NCI-H524 (cell line): Measurements from ENCODE around the gene PAM16.

Experiments
- DNase-seq, 2 experiments: peaks; one replicate each; lab custom pipeline; 2025; lab: John Stamatoyannopoulos, UW

The PAM16 gene

DNA sequence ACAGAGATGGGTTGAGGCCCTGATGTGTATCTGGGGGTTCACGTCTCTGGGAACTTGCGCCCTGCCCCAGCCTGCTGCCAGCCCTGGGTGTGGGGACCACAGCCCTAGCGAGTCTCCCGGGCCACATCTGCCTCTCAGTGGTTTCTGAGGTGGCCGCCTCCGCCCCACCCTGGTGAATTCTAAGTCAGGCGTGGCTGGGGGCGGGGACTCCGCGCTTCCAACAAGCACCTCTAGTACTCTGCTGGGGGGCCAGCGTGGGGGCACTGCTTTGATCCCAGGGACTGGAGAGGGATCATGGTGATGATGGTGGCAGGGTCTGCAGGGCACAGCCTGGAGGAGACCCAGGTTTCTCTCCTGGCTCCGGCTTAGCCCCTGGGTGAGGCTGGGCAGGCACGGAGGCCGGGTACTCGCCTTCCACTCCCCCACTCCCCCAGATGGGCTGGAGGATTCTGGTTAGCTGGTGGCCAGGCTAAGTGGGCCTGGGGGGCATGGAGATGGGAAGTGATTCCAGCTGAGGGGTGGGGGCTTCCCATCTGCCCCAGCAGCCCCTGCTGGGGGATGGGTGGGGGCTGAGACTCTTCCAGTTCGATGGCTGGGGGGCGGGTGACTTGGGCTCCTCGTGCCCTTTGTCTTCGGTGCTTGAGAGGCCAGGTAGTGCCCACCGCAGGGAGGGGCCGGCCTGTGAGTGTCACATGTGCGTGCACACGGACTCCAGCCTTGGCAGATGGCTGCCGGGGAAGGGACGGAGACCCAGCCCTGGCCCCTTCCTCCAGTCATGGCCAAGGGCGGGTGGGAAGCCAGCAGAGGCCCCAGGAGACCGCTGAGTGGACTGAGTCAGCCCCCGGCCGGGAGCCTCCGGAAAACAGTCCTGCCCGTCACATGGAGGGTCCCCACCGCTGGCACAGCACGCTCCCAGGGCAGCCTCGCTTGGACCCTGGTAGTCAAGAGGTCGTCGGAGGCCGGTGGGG, 31.4 kb downstream of the PAM16 start:
- no peak for DNase-seq

DNA sequence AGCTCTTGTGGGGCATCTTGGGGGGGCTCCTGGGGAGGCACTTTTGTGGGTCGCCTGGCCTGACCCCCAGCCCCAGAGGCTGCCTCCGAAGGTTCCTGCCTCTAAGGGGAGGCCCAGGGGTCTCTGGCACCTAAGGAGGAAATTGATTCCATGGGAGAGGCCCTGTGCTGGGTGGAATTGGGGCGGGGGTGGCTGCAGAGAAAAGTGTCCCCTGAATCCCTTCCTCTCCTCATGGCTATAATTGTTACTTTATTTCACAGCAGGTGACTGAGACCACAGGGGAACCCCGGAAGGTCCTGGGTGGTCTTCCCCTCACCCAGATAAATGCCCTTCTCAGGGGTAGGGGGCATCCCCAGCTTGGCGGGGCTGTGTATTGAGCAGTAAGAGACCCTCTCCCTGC, 32.2 kb downstream of the PAM16 start:
- no peak for DNase-seq

DNA sequence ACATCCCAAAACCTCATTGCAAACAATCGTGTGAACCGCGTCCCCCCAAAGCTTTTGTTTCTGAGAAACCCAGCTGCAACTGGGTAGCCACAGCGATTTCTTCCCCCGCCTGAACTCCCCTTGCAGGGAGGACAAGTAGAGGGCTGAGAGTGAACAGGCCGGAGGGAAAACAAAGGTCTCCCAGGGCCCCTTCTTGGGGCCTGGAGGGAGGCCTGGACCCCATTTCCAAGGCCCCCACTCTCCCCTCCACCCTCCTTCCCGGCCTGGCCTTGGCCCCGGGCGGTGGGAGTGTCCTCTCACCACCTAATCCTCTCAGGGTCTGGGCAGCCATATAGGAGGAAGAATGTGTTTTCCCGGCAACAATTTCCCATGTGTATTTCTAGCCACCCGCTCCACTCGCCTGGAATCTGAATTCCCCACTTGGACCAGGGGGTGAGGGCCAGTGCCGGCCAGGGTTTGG, 32.6 kb downstream of the PAM16 start:
- no peak for DNase-seq

DNA sequence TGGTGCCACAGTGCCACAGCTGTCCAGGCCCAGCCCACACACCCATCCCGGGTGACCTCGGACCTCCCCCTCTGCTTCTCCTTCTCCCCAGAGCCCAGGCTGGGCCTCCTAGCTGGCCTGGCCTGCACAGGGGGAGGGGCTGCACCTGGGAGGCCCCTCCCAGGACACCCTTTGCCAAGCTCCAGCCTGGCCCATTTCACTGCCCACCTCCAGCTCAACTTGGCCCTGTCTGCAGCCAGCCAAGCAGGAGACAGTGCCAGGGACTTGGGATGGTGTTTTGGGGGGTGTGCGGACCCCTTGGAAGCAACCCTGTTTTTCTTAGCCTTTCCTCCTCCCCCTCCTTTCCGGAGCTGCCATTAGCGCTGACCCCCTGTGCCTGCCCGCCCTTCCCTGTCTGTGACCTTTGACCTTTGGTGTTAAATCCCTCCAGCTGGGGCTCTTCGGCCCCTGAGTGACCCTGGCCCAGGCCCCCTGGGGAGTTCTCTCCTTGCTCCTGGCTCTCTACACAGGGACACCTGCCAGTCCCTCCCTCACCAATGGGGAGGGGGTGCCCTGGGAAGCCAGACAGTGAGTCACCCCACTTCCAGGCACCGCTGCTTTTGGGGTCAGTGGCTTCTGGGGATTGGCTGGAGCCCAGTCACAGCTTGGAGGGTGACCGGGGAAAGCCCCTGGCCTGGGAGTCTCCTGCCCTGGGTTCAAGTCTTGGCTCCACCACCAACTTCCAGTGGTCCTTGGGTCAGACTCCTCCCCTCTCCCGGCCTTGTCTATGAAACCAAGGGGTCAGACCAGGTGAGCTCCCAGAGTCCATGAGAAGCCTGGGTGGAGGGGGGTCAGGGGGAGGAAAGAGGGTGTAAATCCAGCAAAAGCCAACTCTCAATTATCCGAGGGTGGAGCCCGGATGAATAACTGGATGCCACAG, 33.3 kb downstream of the PAM16 start:
- DNase-seq, result no peak

DNA sequence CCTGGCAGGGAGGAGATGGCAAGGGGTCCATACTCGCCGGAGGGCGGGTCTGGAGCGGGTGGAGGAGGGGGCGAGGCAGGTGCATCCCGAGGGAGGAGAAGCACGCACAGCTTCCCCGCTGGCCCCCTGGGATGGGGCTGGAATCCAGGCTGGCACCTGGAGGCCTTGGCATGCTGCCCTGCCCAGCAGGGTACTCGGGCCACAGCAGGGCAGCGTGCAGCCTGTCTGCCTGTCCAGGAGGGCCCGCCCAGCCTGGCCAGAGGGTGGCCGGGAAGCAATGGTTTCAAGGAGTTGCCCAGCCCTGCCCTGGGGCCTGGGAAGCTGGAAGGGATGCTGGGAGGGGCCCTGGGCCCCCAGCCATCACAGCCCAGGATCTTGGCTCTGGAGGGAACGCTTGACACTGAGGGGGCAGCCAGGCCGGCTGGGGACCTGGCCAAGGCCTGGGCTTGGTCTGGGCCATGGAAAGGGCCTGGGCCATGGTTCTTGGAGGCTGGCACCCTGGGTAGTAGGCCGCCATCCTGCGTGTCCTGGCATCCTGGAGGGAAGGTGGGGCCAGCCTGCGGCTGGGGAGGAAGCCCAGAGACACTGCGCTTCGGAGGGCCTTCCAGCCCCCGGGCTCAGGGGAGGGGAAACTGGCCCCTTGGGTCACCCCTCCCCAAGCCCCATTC, 34.1 kb downstream of the PAM16 start:
- DNase-seq, result peak in 1 of 2 experiments; percentile 38

DNA sequence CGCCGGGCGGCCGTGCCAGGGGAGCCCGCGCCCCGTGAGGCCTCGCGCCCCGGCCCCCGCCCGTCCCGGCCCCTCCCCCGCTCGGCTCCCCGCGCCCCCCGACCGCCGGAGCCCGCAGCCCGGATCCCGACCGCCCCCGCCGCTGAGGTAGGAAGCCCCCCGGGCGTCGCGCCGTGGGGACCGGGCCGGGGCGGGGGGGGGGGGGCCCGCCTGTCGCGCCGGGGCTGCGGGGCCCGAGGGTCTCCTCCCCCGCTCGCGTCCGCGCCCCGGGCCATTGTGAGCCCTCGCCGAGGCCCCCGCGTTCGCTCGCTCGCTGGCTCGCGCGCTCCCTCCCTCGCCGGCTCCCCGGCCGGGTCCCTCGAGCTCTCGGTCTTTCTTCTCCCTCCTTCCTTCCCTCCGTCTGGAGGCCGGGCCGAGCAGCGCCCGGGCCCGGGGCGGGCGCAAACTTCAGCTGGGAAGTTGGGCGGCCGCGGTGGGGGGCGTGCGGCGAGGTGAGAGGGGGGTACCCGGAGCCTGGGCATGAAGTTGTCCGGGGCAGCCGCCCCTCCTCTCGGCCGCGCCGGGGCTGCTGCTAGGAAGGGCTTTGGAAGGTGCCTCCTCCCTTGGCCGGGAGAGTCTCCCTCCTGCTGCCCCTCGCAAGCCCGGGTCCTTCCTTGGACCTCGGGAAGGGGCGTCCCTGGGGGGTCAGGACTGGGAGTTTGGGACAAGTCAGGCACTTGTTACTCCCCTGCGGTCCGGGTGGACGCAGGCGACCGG, 34.8 kb downstream of the PAM16 start:
- DNase-seq, result peak in 1 of 2 experiments; percentile 39

DNA sequence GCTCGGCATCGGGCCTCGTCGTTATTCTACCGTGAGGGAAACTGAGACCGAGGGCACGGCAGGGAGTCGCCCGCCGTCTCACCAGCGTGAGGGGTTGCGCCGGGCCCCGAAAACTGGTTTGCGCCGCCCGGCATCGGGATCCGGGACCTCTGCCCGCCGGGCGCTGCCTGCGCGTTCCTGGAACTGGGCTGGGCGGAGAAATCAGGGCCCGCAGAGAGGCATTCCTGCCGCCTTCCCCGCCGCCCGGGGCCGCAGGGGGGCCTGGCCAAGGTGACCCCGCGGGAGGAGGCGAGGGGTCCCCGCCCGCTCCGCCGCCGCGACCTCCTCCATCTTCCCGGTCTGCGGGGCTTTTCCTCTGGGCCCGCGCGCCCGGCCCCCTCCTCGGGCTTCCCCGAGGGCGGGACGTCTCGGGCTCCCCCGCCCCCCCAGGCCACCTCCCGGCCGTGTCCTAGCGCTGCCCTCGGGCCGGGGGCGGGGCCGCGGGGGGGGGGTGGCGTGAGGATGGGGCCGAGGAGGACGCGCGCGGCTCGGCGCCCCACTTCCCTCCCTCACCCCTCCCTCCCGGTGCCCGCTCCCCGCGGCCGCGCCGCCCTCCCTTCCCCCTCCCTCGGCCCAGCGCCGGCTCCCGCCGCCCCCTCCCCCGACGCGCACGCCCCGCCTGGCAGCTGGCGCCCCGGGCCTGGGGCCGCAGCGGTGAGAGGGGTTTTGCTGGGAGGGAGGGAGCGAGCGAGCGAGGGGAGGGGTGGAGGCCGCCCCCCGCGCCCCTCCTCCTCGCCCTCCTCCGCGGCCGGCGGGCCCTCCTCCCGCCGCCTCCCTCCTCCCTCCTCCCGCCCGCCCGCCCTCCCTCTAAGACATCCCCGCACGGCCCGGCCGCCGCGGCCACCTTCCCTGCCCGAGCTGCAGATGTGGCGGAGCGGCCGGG, 35.7 kb downstream of the PAM16 start, which contains the start of gene GLIS2:
GLIS2 (plus strand) TSS at position 882 of the 922 bp plus-strand sequence. CDS start 16,214 bp downstream, outside the sequence.
- DNase-seq, result peak; percentile 44 to 68

DNA sequence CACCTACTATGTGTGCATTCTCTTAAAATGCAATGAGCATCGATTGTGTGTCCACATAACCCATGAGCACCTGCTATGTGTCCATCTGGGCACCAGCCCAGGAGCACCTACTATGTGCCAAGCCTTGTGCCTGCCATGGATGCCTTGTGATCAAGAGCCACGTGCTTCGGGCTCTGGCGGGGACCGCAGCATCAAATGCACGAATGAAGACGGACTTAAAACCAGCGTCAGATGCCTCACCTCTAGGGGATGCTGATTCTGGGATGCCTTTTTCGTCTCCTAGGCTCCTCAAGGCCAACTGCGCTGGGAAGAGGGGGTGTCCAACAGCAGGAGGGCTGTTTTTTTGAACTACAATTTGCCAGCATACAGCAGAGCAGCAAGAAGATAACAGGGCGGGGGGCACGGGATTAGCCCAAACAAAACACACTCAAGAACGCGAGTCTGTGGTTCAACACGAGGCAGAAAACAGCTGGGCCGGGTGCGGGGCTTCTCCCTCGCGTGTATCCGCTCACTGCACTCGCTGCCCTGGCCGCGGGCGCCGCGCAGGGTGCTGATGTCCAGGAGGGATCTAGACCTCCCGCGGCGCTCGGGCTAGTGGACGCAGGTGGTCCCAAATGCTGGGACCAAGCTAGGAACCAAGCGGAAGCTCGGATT, 36.5 kb downstream of the PAM16 start:
- peak in 1 of 2 experiments; percentile 68 for DNase-seq

DNA sequence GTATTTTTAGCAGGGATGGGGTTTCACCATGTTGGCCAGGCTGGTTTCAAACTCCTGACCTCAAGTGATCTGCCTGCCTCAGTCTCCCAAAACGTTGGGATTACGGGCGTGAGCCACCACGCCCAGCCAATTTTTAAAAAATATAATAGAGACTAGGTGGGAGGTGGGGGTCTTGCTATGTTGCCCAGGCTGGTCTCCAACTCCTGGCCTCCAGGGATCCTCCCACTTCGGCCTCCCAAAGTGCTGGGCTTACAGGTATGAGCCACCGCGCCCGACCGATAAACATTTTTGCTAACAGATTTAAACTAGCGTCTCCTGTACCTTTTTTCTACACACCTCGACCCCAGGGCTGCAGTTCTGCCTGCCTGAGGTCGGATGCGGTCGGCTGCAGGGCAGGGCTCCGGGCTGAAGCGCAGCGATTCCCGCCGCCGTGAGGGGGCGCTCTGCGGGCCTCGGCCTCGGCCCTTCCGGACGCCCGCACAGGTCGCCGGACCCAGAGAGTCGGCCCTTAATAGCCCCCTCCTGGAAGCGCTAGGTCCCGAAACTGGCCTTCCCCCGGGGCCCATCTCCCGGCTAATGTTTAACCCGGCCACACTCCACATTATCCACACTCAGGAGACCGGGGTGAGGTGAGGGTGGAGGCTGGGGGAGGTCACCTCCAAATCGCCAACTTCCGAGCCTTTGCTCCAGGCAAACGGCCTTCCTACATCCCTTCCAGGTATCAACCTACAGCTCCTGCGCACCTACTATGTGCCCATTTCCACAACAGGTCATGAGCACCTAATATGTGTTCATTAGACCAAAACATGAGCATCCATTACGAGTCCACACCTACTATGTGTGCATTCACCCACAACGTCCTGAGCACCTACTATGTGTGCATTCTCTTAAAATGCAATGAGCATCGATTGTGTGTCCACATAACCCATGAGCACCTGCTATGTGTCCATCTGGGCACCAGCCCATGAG, 37.3 kb downstream of the PAM16 start:
- DNase-seq, result no peak

DNA sequence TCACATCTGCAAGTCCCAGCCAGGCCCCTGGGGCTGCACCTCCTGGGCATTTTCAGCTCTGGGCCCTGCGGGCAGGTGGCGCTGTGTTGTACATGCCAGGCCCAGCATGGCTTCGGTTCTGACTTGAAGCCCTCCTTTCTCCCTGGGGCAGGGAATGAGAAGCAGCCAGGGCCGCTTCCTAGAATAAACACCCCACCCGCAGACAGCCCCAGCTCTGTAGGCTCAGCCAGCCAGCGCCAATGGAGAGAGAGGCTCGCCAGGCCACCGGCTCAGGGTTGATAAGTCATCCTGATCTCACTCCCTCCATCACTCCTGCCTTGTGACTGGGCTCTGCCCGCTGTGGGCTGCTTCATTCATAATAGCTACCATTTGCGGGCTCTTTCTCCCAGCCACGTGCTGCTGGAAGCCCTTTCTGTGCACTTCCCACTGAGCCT, 41.3 kb downstream of the PAM16 start:
- DNase-seq, result peak in 1 of 2 experiments; percentile 58

DNA sequence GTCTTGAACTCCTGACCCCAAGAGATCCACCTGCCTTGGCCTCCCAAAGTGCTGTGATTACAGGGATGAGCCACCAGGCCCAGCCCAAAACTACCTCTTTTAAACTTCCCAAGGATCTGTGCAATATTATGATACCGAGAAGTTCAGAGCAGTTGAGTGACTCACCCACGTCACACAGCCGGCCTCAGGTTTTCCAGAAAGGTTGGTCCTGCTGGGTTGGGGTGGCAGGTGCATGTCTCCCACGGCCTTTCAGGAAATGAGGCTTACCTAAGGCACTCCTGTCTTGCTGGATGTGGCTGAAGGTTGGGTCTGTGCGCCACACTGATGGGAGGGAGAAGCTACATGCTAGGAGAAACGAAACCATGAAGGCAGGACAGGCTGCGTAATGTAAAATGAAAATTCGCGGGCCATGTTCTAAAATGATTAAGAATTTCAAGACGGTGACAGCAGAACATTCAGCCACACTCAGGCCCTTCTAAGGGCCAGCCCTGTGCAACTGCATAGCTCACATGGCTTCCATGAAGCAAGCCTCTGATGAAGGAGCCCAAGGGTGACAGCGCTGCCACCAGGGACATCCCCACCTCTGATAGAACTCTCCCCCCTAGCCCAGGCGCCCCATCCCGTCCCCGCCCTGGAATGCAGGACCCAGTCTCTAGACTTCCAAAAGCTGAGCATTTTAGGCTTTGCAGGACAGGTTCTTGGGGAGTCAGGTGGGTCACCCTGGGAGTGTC, 41.9 kb downstream of the PAM16 start:
- no peak for DNase-seq

DNA sequence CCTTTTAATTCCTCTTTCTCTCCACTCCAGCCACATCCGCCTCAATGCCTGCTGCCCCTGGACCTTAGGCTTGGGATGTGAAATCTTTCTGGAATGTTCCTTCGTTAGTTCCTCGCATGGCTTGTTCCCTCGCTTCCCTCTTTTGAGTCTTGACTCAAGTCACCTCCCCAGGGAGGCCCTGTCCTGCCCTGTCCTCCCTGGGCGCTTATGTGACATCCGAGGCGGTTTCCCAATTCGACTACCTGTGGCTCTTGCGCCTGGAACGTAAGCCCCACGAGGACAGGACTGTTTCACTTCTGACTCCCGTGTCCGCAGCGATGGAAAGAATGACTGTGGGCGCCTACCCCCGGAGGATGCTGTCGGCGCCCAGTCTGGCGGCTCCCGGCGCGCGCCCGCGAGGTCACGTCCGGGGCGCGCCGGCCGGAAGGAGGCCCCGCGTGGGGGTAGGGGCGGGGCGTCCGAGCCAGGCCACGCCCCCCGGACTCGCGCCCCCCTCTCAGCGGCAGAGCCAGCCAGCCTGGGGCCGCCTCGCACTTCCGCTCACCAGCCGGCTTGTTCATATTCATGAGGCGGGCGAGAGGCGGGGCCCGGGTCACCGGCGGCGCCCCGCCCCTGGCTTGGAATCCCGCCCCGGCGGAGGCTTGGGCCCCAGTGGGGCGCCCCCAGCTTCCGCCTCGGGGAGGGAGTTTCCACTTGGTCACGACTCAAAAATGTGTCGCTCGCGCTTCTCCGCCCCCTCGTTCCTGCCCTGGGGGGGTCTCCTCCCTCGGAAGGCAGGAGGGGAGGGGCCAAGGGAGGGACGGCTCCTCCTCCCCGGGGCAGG, 43.7 kb downstream of the PAM16 start:
- peak; percentile 65 to 82 for DNase-seq

DNA sequence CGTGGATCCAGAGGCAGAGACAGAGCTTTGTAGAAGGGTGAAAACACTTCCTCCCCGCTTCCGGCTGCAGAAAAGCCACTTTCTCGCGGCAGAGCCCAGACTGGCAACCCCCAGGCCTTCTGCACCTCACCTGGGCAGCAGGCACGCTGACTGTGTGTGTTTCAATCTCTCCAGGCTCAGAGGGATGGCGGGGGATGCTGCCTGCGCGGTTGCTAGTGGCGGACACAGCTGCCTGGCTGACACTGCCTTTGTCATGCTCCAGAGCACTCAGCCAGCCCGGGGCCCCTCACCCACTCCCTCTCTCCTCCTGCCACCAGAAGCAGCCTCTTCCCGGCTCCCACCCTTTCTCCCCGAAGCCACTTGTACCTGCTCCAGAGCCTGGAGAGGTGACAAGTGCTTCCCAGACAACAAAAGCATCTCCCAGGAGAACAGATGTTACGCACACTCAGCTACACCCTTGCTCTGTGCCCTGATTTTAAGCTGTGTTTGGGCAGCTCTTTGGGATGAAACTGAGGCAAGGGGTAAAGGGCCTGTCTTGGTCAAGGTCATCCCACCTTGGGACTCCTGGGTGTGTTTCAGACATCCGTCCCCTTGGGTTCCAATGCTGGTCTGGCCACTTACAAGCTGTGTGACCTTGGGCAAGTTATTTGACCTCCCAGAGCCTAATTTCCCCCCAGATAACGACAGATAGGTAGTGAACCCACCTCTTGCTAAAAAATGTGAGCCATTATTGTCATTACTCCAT, 44.5 kb downstream of the PAM16 start:
- DNase-seq, result peak; percentile 95 to 97

DNA sequence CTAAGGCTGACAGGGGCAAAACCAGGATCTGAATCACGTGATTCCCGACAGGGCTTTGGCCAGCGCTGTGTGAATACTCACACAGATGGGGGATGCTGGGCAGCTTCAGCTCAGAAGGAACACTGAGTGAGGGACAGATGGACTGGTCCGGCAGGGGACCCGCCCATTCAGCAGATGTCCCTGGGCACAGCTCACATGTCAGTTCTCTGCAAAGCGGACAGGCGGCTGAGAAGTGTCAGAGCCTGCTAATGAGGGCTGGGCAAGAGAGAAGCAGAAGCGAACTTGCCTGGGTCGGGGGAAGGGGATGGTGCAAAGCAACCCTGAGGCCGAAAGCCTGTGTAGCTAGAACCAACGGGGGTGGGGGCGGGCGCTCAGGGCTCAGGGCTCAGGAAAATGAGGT, 47.1 kb downstream of the PAM16 start:
- DNase-seq, result peak; percentile 97 to 98

DNA sequence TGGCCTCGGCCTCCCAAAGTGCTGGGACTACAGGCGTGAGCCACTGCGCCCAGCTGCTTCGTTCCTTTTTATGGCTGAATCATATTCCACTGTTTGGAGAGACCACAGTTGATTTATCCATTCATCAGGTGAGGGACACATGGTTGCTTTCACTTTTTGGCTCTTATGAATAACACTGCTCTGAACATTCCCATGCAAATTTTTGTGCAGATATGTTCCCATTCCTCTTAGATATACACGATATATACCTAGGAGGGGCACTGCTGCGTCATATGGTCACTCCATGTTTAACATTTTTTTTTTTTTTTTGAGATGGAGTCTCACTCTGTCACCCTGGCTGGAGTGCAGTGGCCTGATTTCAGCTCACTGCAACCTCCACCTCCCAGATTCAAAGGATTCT, 49.2 kb downstream of the PAM16 start:
- no peak for DNase-seq

DNA sequence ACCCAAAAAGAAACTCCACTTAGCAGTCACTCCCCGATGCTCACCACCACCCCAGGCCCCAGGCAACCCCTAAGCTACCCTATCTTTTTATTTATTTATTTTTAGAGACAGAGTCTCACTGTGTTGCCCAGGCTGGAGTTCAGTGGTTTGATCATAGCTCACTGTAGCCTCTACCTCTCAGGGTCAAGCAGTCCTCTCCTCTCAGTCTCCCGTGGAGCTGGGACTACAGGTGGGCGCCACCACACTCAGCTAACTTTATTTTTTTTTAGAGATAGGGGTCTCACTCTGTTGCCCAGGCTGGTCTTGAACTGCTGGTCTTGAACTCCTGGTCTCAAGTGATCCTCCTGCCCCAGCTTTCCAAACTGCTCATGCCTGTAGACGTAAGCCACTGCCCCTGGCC, 49.9 kb downstream of the PAM16 start:
- no peak for DNase-seq
